Measurements from ENCODE around the gene DPYSL5. TPM values are rescaled to one million over a fixed set of nuclear protein-coding genes. Genes with fewer than 3 reads are reported as not detected.

DPYSL5 gene
- total and polyA plus RNA-seq, 2 of the 8 experiments (the other 6 are each of a cell fraction or from before 2014, with no cell fraction given) = 11.9 to 16.4 TPM

GRCh38 chr2:26951236-26951635, 103.3 kb downstream of the DPYSL5 start:
- H3K23ac ChIP-seq (ENCODE audit: insufficient read length) = no peak overlapping the region
- H3K4me2 ChIP-seq (ENCODE audit: insufficient read depth in 1 of 2, low read depth in 2 of 2, low read length in 2 of 2) = no peak overlapping the region
- no peak overlapping the region for H3K4ac ChIP-seq (replicated peaks; ENCODE audit: insufficient read length, low read depth, low read length)
- H3K23me2 ChIP-seq (ENCODE audit: low read depth, low read length) = peaks cover 1% of the 10 kb centered on the region; the same call in 1 of the 2 replicates
- no peaks in the 10 kb centered on the region for H3K79me1 ChIP-seq (ENCODE audit: low read depth, low read length)
- ChIA-PET CTCF (ENCODE audit: partially characterized antibody) (interaction anchor here (0.7 to 21.6 kb wide), 6 partner anchors 8 to 105 kb away, joined by 3 to 416 read pairs (median 14); no protein-coding TSS in a partner anchor), POLR2A (ENCODE audit: partially characterized antibody) (no interaction called here)
- H4K20me1 ChIP-seq (replicated peaks in 1 of 2; ENCODE audit: control insufficient read depth in 1 of 2, insufficient read depth in 2 of 2, low read length in 2 of 2) = peaks cover 0 to 2% of the 10 kb centered on the region in 2 experiments
- H3K9ac ChIP-seq (replicated peaks in 1 of 4; ENCODE audit: extremely low read depth in 1 of 4, low read depth in 3 of 4, low read length in 3 of 4) = no peak overlapping the region
- no peak overlapping the region for H4K5ac ChIP-seq (ENCODE audit: insufficient read length, low read depth, low read length)
- H4K91ac ChIP-seq (replicated peaks; ENCODE audit: insufficient read length, low read length) = no peak overlapping the region
- FAIRE-seq (no peak), DNase-seq (ENCODE audit: low read depth in 1 of 2, low spot score in 2 of 2) (no peak)
- H3K56ac ChIP-seq (replicated peaks; ENCODE audit: insufficient read length, low read depth, low read length) = no peak overlapping the region
- H2BK120ac ChIP-seq (replicated peaks; ENCODE audit: low read depth, low read length) = no peak overlapping the region
- H2BK5ac ChIP-seq (ENCODE audit: low read depth, low read length) = no peak overlapping the region
- no peak overlapping the region for H3K14ac ChIP-seq (ENCODE audit: insufficient read length)
- 93% methylated on average over 3 of the region's 3 CpGs; no CpG with 5 or more reads in 1 of the 2 experiments for WGBS, 2 experiments (ENCODE audit: extremely low coverage in 1 of 2, insufficient coverage in 1 of 2, insufficient read length in 1 of 2, insufficient replicate concordance in 2 of 2, low coverage in 1 of 2, low lambda C conversion rate in 2 of 2, missing lambda C conversion rate in 1 of 2)
- no peak overlapping the region for H2AFZ ChIP-seq (ENCODE audit: low read length)
- no peak overlapping the region for H2BK15ac ChIP-seq (ENCODE audit: low read length)
- no peak overlapping the region for H2BK12ac ChIP-seq (ENCODE audit: low read depth, low read length)
- no peaks in the 10 kb centered on the region for H3K27me3 ChIP-seq (replicated peaks in 1 of 4; ENCODE audit: control insufficient read depth in 3 of 4, extremely low read depth in 1 of 4, insufficient read depth in 3 of 4, low read length in 3 of 4)
- H3K36me3 ChIP-seq (ENCODE audit: control insufficient read depth in 2 of 4, insufficient read depth in 4 of 4, low read length in 3 of 4) = no peaks in the 10 kb centered on the region; a peak in 1 of 8 replicates
- H3K9me3 ChIP-seq (ENCODE audit: insufficient read depth in 2 of 2, low read depth in 1 of 2, low read length in 1 of 2) = no peaks in the 10 kb centered on the region
- no peak overlapping the region for H3K27ac ChIP-seq (ENCODE audit: low read depth, low read length)
- peaks cover 0 to 8% (median 1%) of the 10 kb centered on the region in 4 experiments; a peak in 5 of 7 replicates for H3K4me1 ChIP-seq (replicated peaks in 1 of 4; ENCODE audit: control insufficient read depth in 3 of 4, insufficient read depth in 4 of 4, low read length in 3 of 4)
- H4K8ac ChIP-seq (ENCODE audit: extremely low read depth, insufficient read depth, low read length) = no peak overlapping the region
- H2AK5ac ChIP-seq (ENCODE audit: low read depth, low read length) = no peak overlapping the region
- no peak overlapping the region for H3K4me3 ChIP-seq (ENCODE audit: extremely low read depth in 1 of 4, insufficient read depth in 2 of 4, low read depth in 3 of 4, low read length in 4 of 4)
- no peak overlapping the region for H3K18ac ChIP-seq (ENCODE audit: extremely low read depth, low read length)
- H2BK20ac ChIP-seq (ENCODE audit: low read length) = no peak overlapping the region
- H3K79me2 ChIP-seq (ENCODE audit: control insufficient read depth in 1 of 2, insufficient read depth in 2 of 2, low read length in 2 of 2) = no peaks in the 10 kb centered on the region
- TF ChIP-seq JUND (IDR thresholded peaks at IDR 0.05; ENCODE audit: low read length) (no peak), RBBP5 (IDR thresholded peaks at IDR 0.05; ENCODE audit: borderline replicate concordance, low read depth, low read length) (no peak), CTCF (IDR thresholded peaks at IDR 0.05; ENCODE audit: control extremely low read depth in 1 of 3, insufficient read depth in 1 of 3, low read depth in 1 of 3, low read length in 3 of 3) (no peak), JUN (IDR thresholded peaks at IDR 0.05; ENCODE audit: low read depth, low read length) (no peak), CBX8 (IDR thresholded peaks at IDR 0.05; ENCODE audit: borderline replicate concordance, low read depth, low read length) (no peak), KDM5A (IDR thresholded peaks at IDR 0.05; ENCODE audit: low read length) (no peak), E2F6 (IDR thresholded peaks at IDR 0.05) (no peak), SUZ12 (IDR thresholded peaks at IDR 0.05; ENCODE audit: low read length) (no peak), SIRT6 (IDR thresholded peaks at IDR 0.05; ENCODE audit: low read length) (no peak), NRF1 (IDR thresholded peaks at IDR 0.05; ENCODE audit: low read depth, low read length) (no peak), RXRA (IDR thresholded peaks at IDR 0.05; ENCODE audit: insufficient read depth, low read depth, low read length) (no peak)
